GM12892 (cell line): Measurements from ENCODE around the gene CD84. TPM values are rescaled to one million over a fixed set of nuclear protein-coding genes. Genes with fewer than 3 reads are reported as not detected.
A peak's percentile ranks its signal among the peaks of the same experiment; 100 is the strongest.
"Not testable (repeated sequence)": the region's sequence is repeated elsewhere in the genome, so short reads cannot be mapped to it uniquely, and the experiment has no call there.

Source experiments
- DNase-seq: peaks from one replicate; pipeline ENCODE4 v3.0.0; 2011; ENCODE audit not compliant: insufficient read length
- FAIRE-seq: peaks from 2 replicates; lab custom pipeline; 2011; peaks lifted over from hg19 to GRCh38; lab: Jason Lieb, UNC
- POLR2A ChIP-seq: IDR thresholded peaks from 2 replicates; pipeline ENCODE4 v1.6.1; 2011; ENCODE audit warnings: low read depth, low read length, control low read depth
- POLR2AphosphoS5 ChIP-seq: IDR thresholded peaks from 2 replicates; pipeline ENCODE4 v1.6.1; 2011; ENCODE audit warnings: low read depth, low read length, control low read depth
- TAF1 ChIP-seq: IDR thresholded peaks from 2 replicates; pipeline ENCODE4 v1.6.1; 2011; ENCODE audit warnings: low read depth, mild to moderate bottlenecking, control low read depth, low read length, borderline replicate concordance
- polyA plus RNA-seq: library from polyadenylated mRNA; unstranded; fragments of >200 nt; gene quantifications from one replicate; pipeline ENCODE4 v1.2.1, GENCODE V29; 2012; ENCODE audit warnings: missing spikeins, inconsistent platforms; ENCODE audit not compliant: missing spikeins

The CD84 gene, protein sequence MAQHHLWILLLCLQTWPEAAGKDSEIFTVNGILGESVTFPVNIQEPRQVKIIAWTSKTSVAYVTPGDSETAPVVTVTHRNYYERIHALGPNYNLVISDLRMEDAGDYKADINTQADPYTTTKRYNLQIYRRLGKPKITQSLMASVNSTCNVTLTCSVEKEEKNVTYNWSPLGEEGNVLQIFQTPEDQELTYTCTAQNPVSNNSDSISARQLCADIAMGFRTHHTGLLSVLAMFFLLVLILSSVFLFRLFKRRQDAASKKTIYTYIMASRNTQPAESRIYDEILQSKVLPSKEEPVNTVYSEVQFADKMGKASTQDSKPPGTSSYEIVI
- 18.7 TPM for polyA plus RNA-seq

GRCh38 chr1:160579216-160579701 is at the start of gene CD84:
CD84 (minus strand) TSS chr1:160579496; CDS start chr1:160579437, 59 bp downstream.
- peak; percentile 92 for FAIRE-seq

DNA sequence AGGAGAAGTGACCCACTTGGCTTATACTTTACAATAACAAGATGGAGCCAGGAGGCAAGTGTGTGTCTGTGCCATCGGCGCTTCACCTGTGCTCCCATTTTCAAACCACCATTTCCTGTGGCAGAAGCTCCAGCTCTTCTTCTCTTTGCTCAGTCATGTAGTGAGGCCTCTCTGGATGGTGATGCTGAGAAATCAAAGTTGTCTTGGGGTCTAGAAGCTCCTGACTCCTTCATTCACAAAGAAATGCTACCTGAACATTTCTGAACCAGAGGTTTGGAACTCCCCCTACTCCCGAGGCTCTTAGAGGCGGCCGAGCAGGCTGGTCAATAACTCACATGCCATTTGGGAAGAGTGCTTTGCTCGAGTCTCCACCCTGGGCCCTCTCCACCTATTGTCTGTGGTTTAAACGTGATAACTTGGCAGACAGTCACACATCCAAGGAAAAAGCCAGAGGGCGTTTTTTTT is 49.5 kb upstream of the CD84 start:
- FAIRE-seq, result no peak
- TF ChIP-seq POLR2AphosphoS5 (no peak; the same call in none of the 2 replicates), POLR2A (no peak; the same call in 1 of the 2 replicates), TAF1 (no peak)
- DNase-seq, result no peak

More at GRCh38 chr1:160579216-160579701, at the start of gene CD84:
- no peak for DNase-seq
- TF ChIP-seq TAF1 (no peak), POLR2A (0 out of 2 replicates have a peak, but pooled peaks have one; percentile 46), POLR2AphosphoS5 (0 out of 2 replicates have a peak, but pooled peaks have one; percentile 33)

DNA sequence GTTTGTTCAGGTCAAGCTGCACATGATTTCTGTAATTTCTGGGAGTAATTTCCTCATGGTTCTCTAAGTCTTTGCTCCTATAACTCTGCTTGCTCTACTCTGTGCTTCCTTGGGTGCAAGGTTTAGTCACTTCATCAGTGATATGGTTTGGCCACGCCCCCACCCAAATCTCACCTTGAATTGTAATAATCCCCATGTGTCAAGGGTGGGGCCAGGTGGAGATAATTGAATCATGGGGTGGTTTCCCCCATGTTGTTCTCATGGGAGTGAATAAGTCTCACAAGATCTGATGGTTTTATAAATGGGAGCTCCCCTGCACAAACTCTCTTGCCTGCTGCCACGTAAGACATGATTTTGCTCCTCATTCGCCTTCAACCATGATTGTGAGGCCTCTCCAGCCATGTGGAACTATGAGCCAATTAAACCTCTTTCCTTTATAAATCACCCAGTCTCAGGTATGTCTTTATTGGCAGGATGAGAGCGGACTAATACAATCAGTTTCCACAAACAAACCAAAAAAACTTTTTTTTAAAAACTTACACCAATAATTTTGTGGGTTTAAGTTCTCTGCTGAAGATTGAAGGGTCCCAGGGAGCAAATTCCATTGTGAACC is 48.5 kb upstream of the CD84 start:
- FAIRE-seq, result peak; percentile 74
- TF ChIP-seq POLR2AphosphoS5, result 0 out of 2 replicates have a peak, but pooled peaks have one; percentile 6
- peak; percentile 49; the same call in 1 of the 2 replicates for TF ChIP-seq POLR2A
- DNase-seq, result not testable (repeated sequence)

DNA sequence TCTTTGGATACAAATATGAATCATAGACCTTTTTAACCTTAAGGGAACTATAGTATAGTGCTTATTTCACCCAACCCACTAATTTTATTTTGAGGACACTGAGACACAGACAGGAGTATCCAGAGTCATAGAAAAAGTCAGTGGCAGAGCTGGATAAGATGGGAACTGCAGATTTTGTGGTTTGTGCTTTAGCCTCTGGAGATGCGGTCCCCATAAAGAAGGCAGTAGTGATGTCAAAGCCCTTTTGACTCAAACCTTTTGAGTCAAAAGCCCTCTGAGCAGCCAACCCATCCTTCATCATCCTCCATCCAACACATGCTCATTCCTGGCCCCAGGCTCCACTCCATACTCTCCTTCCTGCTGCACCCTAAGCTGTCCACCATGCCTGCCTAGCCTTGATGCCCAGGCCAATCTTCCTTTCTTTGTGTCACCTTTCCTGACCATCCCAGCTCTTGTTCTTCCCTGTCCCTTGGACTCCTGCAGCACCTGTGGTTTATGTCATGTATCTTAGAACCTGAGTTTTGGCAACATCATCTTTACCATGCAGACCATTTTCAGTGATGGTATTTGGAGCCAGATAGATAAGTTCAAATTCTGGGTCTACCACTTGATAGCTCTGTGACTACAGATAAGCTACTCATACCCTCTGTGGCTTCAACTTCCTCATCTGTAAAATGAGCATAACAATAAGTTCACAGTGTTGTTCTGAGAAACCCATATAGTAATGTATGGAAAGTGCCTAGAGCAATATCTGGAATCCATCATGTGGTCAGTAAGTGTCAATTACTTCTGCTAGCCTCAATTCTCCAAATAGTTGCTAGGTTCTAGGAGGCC is 47.4 kb upstream of the CD84 start:
- FAIRE-seq, result peak; percentile 88
- peak; percentile 77 for TF ChIP-seq POLR2AphosphoS5
- peak; percentile 75 for TF ChIP-seq POLR2A
- no peak for TF ChIP-seq TAF1

DNA sequence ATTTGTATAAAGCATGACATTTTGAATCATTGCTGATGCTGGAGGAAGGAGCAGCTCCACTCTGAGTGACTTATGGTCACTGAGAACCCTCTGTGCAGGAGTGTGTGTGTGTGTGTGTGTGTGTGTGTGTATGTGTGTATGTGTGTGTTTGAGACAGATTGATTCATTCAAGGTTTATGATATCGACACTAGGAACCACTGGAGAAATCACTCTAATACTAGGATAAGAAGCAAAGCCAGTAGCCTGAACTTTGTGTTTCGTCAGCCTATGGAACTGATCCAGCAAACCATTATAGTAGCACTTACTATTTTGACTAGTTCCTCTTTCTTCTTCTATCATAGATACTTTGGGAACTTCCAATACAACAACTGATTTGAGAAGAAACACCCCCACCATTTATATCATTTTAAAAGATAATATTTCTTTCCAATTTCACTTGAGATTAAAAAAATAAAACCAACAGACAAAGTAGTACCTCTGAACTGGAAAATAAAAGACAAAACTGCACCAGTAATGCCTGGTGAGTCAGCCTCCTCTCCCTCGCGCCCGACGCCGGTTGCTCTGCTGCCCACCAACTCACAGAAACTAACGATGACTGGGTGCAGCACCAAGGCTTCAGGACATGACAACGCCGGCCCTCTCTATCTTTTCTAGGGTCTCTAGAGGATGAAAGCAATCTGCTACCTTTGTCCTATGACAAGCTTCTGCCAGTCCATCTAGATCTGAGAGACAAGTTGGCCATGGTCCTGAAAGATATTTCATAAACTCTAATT is 46.6 kb upstream of the CD84 start:
- FAIRE-seq (peak; percentile 92), DNase-seq (no peak)
- TF ChIP-seq POLR2AphosphoS5 (peak; percentile 74), TAF1 (no peak), POLR2A (no peak; the same call in none of the 2 replicates)

More for the DNA sequence above, 47.4 kb upstream of the CD84 start:
- no peak for DNase-seq

GRCh38 chr1:160625321-160625720 is 46.0 kb upstream of the CD84 start:
- FAIRE-seq, result no peak
- DNase-seq, result no peak

DNA sequence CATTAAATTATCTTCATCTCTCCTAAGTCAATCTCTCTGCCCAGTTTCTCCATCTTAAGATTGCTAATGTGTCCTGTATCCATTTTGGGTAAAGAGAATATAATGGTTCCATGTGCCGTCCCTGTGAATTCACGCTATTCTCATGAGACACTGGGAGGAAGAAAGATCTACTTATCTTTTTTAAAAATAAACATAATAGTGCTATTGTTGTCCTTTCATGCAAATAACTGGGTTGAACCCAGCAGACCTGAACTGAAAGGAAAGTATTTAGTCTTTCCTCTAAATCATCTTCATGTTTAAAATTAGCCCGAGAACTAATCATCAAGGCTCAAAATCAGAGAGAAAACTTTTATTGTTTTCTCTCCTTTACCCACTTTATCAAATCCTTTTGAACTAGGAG is 45.2 kb upstream of the CD84 start:
- DNase-seq, result no peak
- FAIRE-seq, result peak; percentile 84
- TF ChIP-seq POLR2A, result no peak
- no peak for TF ChIP-seq TAF1
- no peak for TF ChIP-seq POLR2AphosphoS5

More at GRCh38 chr1:160625321-160625720, 46.0 kb upstream of the CD84 start:
- TF ChIP-seq POLR2AphosphoS5, result no peak
- TF ChIP-seq TAF1, result no peak
- peak; percentile 49 for TF ChIP-seq POLR2A

GRCh38 chr1:160623862-160624261 is 44.6 kb upstream of the CD84 start:
- TF ChIP-seq POLR2AphosphoS5 (no peak), TAF1 (no peak), POLR2A (no peak; the same call in 1 of the 2 replicates)
- no peak for DNase-seq
- peak; percentile 92 for FAIRE-seq

GRCh38 chr1:160623227-160623633 is 43.9 kb upstream of the CD84 start:
- peak; percentile 59; the same call in 1 of the 2 replicates for TF ChIP-seq POLR2A
- TF ChIP-seq POLR2AphosphoS5, result 0 out of 2 replicates have a peak, but pooled peaks have one; percentile 25
- 0 out of 2 replicates have a peak, but pooled peaks have one; percentile 19 for TF ChIP-seq TAF1
- no peak for FAIRE-seq
- no peak for DNase-seq

DNA sequence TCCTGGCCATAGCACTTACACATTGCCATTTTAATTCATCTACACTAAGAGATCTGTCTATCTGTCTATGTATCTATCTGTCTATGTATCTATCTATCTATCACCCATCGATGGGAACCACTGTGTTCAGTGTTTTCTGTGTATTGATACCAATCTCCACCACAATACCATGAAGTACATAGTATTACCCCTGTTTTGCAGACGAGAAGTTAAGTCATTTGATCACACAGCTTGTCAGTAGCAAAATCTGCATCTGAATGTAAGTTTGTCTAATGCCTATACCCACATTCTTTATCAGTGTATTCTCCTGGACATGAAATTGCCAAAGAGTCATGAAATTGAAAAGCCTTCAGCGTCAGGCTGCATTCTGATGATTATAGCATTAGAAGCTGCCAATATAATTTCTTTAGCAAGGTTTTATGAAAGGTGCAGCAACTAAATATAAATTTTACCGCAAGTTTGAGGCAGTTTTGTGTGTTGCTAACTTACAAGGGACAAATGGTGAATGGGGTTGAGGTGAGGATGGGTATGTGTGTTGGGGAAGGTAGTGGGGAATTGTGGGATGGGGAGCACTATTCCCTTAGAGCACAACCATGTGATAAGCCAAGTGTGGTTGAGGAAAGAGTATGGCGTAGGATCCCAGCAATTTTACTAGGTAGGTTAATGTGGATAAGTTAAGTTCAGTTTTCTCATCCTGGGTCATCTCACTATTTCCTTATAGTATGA is 43.4 kb upstream of the CD84 start:
- peak; percentile 63; the same call in 1 of the 2 replicates for TF ChIP-seq POLR2A
- TF ChIP-seq TAF1, result no peak
- peak; percentile 57; the same call in 1 of the 2 replicates for TF ChIP-seq POLR2AphosphoS5
- DNase-seq, result no peak
- FAIRE-seq, result peak; percentile 21
